Common myeloid progenitor, CD34-positive (primary cell): Measurements from ENCODE around the gene FOXM1.

ENCODE experiments used
- CTCF ChIA-PET: fragments of 350-600 bp; sonication (Branson Sonifier 250); formaldehyde crosslinking; loops from one replicate; lab custom pipeline; 2021; ENCODE audit warnings: antibody characterized with exemption; lab: Charles Lee
- POLR2A ChIA-PET: fragments of 350-600 bp; sonication (Branson Sonifier 250); formaldehyde crosslinking; loops from one replicate; lab custom pipeline; 2021; ENCODE audit warnings: antibody characterized with exemption; lab: Charles Lee
- DNase-seq, 3 donors: peaks; one replicate each; pipeline versions ENCODE4 v3.0.0 to v3.0.0-alpha.2; 2013
- H3K27ac ChIP-seq, 2 experiments: 1 replicate in 1 of 2; 2 replicates in 1 of 2; pipeline ENCODE4 v1.7.0; 2013; ENCODE audit warnings: inconsistent platforms in 2 of 2, low read length in 2 of 2, mild to moderate bottlenecking in 2 of 2, low read depth in 1 of 2, moderate library complexity in 1 of 2; ENCODE audit not compliant: severe bottlenecking in 2 of 2, insufficient read depth in 1 of 2, poor library complexity in 1 of 2
- H3K27me3 ChIP-seq, 5 experiments: replicated peaks in 2 of 5; 1 replicate in 3 of 5; 2 replicates in 2 of 5; pipeline versions ENCODE4 v1.6.1 to v1.7.0; 2013; ENCODE audit warnings: low read length in 4 of 5, mild to moderate bottlenecking in 2 of 5, moderate library complexity in 2 of 5, inconsistent platforms in 1 of 5; ENCODE audit not compliant: insufficient read depth in 5 of 5, control insufficient read depth in 4 of 5
- H3K36me3 ChIP-seq, 4 experiments: 1 replicate in 2 of 4; 2 replicates in 2 of 4; pipeline versions ENCODE4 v1.6.1 to v1.7.0; 2013; ENCODE audit warnings: low read length in 3 of 4, control low read depth in 1 of 4, mild to moderate bottlenecking in 1 of 4; ENCODE audit not compliant: control insufficient read depth in 4 of 4, insufficient read depth in 4 of 4
- H3K4me1 ChIP-seq, 4 experiments: 1 replicate in 3 of 4; 2 replicates in 1 of 4; pipeline versions ENCODE4 v1.6.1 to v1.7.1; 2013; ENCODE audit warnings: low read length in 3 of 4, mild to moderate bottlenecking in 3 of 4, control low read depth in 1 of 4, inconsistent platforms in 1 of 4, moderate library complexity in 1 of 4; ENCODE audit not compliant: control insufficient read depth in 4 of 4, insufficient read depth in 4 of 4; ENCODE audit errors: control extremely low read depth in 1 of 4
- H3K4me3 ChIP-seq, 7 experiments: 1 replicate in 4 of 7; 2 replicates in 3 of 7; pipeline versions ENCODE4 v1.5.1 to v1.7.0; 2013; ENCODE audit warnings: mild to moderate bottlenecking in 7 of 7, low read length in 6 of 7, moderate library complexity in 6 of 7, inconsistent platforms in 2 of 7, low read depth in 2 of 7, control low read depth in 1 of 7; ENCODE audit not compliant: insufficient read depth in 4 of 7, control insufficient read depth in 1 of 7; ENCODE audit errors: extremely low read depth in 1 of 7
- H3K9me3 ChIP-seq, 5 experiments: 1 replicate in 4 of 5; 2 replicates in 1 of 5; pipeline versions ENCODE4 v1.6.1 to v1.7.1; 2013; ENCODE audit warnings: low read length in 4 of 5, mild to moderate bottlenecking in 2 of 5, inconsistent platforms in 1 of 5, low read depth in 1 of 5, moderate library complexity in 1 of 5; ENCODE audit not compliant: control insufficient read depth in 4 of 5, insufficient read depth in 2 of 5; ENCODE audit errors: control extremely low read depth in 1 of 5
- whole genome bisulfite sequencing: methylation state at CpG from one replicate; pipeline ENCODE4 v1.1.5; 2013; ENCODE audit not compliant: insufficient coverage; 5-methylcytosine and 5-hydroxymethylcytosine counted together

The FOXM1 gene

GRCh38 chr12:2811801-2812200, 65.2 kb downstream of the FOXM1 start:
- Histone ChIP-seq H3K4me3 (peak overlapping the region in 6 of 7 experiments; percentile 4 to 95 (median 79)), H3K27me3 (no peaks in the 10 kb centered on the region), H3K27ac (peak overlapping the region; percentile 64 to 88), H3K36me3 (peaks cover 0 to 24% (median 2%) of the 10 kb centered on the region in 4 experiments), H3K9me3 (no peaks in the 10 kb centered on the region), H3K4me1 (peaks cover 9 to 25% (median 16%) of the 10 kb centered on the region in 4 experiments)
- CTCF ChIA-PET: no interaction called here
- 100% methylated on average over 1 of the region's 5 CpGs for WGBS
- POLR2A ChIA-PET: interaction anchor here (0.6 kb wide), 1 partner anchor 121 kb away, joined by 3 read pairs; no protein-coding TSS in a partner anchor
- no peak for DNase-seq
